HG03196 (cell line): Measurements from ENCODE around the gene CCDC73.
"Not testable (repeated sequence)": the region's sequence is repeated elsewhere in the genome, so short reads cannot be mapped to it uniquely, and the experiment has no call there.

ENCODE experiments used
- ATAC-seq: cut with Tn5 transposase; IDR thresholded peaks from one replicate; pipeline ENCODE4 v1.9.1; 2021; ENCODE audit not compliant: unreplicated experiment

Gene CCDC73

DNA sequence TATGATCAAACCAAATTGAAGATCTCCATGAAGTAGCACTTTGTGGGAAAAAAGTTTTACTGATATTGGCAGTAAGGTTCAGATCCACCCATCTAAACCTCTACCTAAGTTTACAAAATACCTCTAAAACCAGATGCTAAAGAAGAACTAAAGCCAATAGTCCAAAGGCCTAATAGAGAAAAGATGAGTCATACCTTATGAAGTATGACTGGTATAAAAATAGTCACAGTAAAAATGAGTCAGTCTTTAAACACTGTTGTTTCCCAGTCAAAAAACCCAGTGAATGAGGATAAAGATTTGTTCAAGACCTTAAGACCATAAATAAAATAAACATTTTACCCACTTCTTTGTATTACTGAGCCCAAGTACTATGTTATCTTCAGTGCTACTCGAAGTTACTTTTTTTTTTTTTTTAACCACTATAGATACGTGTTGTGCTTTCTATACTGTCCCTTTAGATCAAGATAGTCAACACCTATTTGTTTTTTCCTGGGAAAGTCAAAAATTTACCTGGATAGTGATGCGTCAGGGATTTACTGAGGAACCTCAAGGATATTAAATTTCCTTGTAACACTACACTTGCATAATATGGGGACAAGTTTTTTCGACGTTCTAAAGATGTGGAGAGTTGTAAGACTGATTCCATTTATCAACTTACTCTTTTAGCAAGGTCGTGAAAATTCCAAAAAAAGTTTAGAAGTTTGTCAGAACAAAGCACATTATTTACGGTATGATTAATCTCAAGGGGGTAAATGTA lies 87.3 kb downstream of the CCDC73 start:
- peak; percentile 91 for ATAC-seq

- no peak for ATAC-seq
Observed at GRCh38 chr11:32705309-32706033, 89.0 kb downstream of the CCDC73 start.

DNA sequence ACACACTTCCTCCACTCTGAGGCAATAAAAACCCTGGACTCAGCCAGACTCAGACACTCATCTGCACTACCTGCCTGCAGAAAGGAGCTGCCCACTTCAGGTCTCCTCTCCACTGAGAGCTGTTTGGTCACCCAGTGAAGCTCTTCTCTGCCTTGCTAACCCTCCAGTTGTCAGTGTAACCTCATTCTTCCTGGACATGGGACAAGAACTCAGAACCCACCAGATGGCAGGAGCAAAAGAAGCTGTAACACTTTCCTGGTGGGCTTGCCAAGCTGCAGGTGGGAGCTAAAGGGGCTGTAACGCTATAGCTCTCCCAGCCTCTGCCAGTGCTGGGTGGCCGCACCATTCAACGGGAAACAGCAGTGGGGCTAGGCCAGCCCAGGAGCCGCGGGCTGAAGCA lies 89.7 kb downstream of the CCDC73 start:
- ATAC-seq = no peak

- no peak for ATAC-seq
Observed at GRCh38 chr11:32704261-32704660, 90.2 kb downstream of the CCDC73 start.

- ATAC-seq = no peak
Observed at GRCh38 chr11:32701616-32702015, 92.8 kb downstream of the CCDC73 start.

GRCh38 chr11:32698579-32698978 lies 95.9 kb downstream of the CCDC73 start:
- no peak for ATAC-seq

DNA sequence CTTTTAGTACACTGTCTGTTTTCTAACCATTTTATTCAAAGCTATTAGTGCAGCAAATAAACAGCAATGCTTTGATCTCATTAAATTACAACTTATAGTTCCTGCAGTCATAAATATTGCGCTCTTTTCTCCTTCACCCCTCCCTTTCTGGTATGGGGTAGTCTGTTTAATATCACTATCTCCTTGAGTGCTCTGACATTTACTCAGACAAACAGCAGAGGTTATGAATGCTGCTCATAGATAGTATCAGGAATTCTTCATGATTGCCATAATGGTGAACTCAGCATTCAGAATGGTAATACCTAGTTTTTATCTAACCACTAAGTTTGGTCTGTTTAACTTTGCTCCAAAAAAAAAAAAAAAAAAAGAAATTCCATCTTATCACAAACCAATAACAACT lies 123.4 kb downstream of the CCDC73 start:
- ATAC-seq = no peak

DNA sequence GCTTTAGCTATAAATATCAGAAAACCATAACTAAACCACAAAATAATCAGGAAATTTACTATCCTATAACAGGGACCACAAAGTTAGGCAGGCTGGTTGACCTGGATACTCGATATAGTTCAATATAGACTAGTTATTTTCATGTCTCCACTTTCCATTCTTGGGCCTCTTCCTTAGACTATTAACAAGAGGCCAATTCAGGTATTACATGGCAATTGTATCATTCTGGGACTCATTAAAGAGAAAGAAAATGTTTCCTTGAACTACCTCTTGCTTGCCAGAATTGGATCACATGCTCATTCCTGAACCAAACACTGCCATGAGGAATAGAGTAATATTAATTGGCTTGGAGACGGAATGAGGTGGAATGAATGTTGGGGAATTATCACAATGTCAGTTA lies 134.8 kb downstream of the CCDC73 start:
- no peak for ATAC-seq

DNA sequence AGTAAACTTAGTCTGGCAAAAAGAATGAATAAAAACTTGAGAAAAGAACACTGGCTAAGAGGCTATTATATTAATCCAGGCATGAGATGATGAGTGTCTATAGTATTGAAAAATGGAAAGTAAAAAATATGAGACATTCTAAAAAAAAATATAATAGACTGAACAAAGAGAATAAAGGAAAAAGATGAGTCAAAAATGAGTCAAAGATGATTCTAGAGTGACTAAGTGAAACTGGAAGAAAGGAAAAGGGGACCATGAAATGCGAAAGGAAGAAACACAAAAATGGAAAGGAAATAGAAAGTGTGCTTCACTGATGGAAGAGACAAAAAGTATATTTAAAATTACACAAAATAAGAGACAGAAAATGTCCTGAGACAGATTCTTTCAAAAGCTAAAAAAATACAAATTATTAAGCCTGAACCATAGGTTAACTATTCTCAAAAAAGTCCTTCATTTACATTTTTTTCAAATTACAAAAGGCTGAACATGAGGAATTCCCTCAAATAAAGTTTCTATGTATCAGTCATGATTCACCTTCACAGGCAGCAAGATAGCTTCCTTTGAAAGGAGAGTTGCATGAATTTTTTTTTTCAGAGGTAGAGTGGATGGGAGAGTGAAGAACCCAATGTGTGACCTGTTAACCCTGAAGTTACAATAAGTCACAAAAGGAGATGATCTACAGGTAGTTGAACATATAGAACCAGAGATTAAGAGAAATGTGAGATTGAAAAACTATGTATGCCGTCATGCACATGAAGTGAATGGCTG lies 135.6 kb downstream of the CCDC73 start:
- ATAC-seq = no peak

- no peak for ATAC-seq
Observed at GRCh38 chr11:32643526-32643925, 150.9 kb downstream of the CCDC73 start.

GRCh38 chr11:32641361-32641760 lies 153.1 kb downstream of the CCDC73 start:
- no peak for ATAC-seq

DNA sequence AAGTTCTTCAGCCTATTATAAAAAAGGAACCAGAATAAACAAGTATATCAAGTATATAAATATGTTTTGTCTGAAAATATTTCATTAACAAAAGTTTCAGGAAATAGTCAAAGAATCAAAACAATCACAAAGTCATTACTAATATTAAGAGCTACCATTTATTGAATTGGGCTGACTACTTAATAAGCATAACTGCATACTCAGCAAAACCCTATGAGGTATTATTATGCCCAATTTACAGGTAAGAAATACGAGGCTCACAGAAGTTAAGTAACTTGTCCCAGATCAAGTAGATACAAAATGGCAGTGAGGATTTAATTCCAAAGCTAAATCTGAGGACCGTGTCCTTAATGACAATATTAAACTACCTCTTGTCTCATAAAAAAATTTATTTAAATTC lies 158.6 kb downstream of the CCDC73 start:
- no peak for ATAC-seq

DNA sequence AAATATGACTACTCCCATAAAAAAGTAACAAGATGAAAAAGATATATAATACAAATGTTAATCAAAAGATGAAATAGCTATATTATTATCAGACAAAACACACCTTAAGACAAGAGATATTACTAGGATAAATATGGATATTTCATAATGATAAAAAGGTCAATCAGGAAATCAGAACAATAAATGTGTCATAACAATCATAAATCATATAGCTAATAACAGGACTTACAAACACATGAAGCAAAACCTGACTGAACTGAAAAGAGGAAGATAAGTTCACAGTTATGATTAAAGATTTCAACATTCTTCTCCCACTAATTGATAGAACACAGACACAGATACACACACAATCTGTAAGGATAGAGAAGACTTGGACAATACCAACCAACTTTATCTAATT lies 163.6 kb downstream of the CCDC73 start:
- ATAC-seq = no peak

- ATAC-seq = no peak
Observed at GRCh38 chr11:32616903-32617302, 177.6 kb downstream of the CCDC73 start.

GRCh38 chr11:32615422-32615821 lies 179.0 kb downstream of the CCDC73 start:
- ATAC-seq = no peak

GRCh38 chr11:32613500-32614151 lies 180.8 kb downstream of the CCDC73 start:
- no peak for ATAC-seq

GRCh38 chr11:32610797-32611352 lies 183.6 kb downstream of the CCDC73 start:
- ATAC-seq = no peak

GRCh38 chr11:32608826-32609225 lies 185.6 kb downstream of the CCDC73 start:
- not testable (repeated sequence) for ATAC-seq

DNA sequence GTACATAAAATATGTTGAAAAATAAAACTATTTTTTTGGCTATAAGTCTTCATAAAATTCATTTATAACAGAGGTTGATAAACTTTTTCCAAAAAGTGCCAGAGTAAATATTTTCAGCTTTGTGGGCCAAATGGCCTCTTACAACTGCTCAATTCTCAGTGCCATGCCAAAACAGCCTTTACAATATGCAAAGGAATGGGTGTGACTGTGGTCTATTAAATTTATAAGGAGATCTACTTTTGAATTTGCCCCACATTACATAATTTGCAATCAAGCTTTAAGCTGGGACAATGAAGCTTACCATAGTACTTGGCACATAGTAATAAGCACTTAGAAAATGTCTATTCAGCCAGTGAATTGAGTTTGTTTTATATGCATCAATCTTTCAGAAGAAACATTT lies 188.2 kb downstream of the CCDC73 start:
- no peak for ATAC-seq

DNA sequence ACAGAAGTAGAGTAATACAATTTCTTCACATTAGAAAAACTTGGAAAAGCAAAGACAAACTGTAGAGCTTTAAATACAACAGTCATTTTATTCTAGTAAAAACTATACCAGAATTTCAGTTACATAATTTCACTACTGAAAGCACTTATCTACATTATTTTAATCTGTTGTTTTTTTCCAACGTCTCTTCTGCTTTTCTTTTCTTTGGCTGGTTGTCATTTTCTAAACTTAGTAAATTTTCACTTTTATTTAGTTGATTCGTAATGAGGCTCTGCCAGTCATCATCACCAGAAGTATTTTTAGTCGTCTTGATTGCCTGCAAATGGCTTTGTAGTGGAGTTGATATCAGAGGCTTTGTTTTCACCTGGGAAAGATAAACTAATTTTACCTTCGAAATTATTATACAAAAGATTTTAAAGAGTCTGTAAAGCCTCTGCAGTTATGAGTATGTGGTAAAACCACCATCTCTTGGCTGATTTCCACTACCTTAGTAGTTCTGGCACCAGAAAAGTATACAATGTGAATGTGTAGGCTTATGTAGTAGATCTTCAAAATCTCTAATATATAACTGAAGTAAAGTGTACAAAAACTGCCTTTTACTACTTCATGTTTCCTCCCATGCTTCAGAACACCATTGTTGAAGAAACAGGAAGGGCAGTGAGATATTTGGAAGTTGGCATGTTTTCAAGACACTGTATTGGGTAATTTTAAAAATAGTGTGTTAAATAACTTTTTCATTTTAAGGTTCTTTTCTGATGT lies 191.6 kb downstream of the CCDC73 start:
- no peak for ATAC-seq
